ENCODE results near the gene GNPTAB.

DNA sequence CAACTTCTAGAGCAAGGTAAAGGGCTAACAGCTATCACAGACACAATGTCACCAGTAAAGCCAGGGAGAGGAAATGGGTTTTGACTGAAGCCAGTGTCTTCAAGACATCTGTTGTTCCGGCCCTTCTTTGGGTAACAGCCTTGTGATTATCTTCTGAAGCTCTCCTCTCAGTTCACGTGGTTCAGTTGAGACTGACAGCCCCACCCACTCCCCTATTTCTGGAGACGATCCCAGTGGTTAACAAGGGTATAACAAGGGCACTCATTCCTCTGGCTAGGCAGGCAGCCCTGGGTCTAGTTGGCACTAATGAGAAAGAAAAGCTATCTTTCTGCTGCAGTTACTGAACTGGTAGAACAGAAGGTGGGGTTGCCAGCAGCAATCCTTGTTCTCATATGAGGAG is 6.9 kb downstream of the GNPTAB start:
- no peak for TF ChIP-seq CTCF (IDR thresholded peaks at IDR 0.05)
- no peak for TF ChIP-seq POLR2AphosphoS5 (IDR thresholded peaks at IDR 0.05; ENCODE audit: low read depth, low read length)
- no peak for TF ChIP-seq SIN3A (IDR thresholded peaks at IDR 0.05; ENCODE audit: borderline replicate concordance, insufficient read depth, low read depth, low read length)
- TF ChIP-seq, protein P1, sequence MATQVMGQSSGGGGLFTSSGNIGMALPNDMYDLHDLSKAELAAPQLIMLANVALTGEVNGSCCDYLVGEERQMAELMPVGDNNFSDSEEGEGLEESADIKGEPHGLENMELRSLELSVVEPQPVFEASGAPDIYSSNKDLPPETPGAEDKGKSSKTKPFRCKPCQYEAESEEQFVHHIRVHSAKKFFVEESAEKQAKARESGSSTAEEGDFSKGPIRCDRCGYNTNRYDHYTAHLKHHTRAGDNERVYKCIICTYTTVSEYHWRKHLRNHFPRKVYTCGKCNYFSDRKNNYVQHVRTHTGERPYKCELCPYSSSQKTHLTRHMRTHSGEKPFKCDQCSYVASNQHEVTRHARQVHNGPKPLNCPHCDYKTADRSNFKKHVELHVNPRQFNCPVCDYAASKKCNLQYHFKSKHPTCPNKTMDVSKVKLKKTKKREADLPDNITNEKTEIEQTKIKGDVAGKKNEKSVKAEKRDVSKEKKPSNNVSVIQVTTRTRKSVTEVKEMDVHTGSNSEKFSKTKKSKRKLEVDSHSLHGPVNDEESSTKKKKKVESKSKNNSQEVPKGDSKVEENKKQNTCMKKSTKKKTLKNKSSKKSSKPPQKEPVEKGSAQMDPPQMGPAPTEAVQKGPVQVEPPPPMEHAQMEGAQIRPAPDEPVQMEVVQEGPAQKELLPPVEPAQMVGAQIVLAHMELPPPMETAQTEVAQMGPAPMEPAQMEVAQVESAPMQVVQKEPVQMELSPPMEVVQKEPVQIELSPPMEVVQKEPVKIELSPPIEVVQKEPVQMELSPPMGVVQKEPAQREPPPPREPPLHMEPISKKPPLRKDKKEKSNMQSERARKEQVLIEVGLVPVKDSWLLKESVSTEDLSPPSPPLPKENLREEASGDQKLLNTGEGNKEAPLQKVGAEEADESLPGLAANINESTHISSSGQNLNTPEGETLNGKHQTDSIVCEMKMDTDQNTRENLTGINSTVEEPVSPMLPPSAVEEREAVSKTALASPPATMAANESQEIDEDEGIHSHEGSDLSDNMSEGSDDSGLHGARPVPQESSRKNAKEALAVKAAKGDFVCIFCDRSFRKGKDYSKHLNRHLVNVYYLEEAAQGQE (IDR thresholded peaks at IDR 0.05; ENCODE audit: insufficient read depth in 1 of 2, low read depth in 2 of 2, low read length in 1 of 2) = no peak

Measured in Panc1 (cell line).